K562 (cell line): ENCODE data around the gene TOMM5. TPM values are rescaled to one million over a fixed set of nuclear protein-coding genes. Genes with fewer than 3 reads are reported as not detected.

Source experiments
- polyA plus RNA-seq, 8 experiments: library from polyadenylated mRNA; depleted of rRNA in 4 of 8; stranded (reverse) in 5 of 8; unstranded in 3 of 8; fragments of >200 nt; fragmentation: Nextera tagmentation in 2 of 8; fragmentation: Illumina TruSeq in 1 of 8; extraction: Ambion mirVana in 2 of 8; extraction: Trizol in 1 of 8; gene quantifications; 2 replicates each; pipeline versions ENCODE4 v1.2.1 to v1.2.3, GENCODE V29; 2011 to 2014; ENCODE audit warnings: inconsistent platforms in 1 of 8, missing spikeins in 1 of 8
- total RNA-seq, 7 experiments: library from RNA; depleted of rRNA in 6 of 7; stranded (reverse); fragments of >200 nt in 6 of 7; fragmentation: Illumina TruSeq in 2 of 7; extraction: Trizol in 2 of 7; gene quantifications; 2 replicates each; pipeline versions ENCODE4 v1.2.1 to v1.2.3, GENCODE V29; 2011 to 2021; ENCODE audit warnings: low replicate concordance in 1 of 7

TOMM5 gene
- total and polyA plus RNA-seq, 9 of the 15 experiments (the other 6 are each of a cell fraction or from before 2014, with no cell fraction given), result 262 to 1,742 (median 496) TPM

Other genes with a start within 250 kb of the TOMM5 start
Only the 7 nearest of the 8 such genes appear.
- 142 and 188 TPM in 2 replicates for gene GRHPR, start 169.9 kb downstream of the TOMM5 start, total RNA-seq (2014; rRNA removed)
- 60.4 and 81.2 TPM in 2 replicates for gene GRHPR, start 169.9 kb downstream of the TOMM5 start, total RNA-seq (2014; rRNA removed; fragmentation: Illumina TruSeq; extraction: Trizol)
- gene GRHPR, start 169.9 kb downstream of the TOMM5 start, total RNA-seq (2015; rRNA removed; fragmentation: Illumina TruSeq; extraction: Trizol), result 124 and 128 TPM in 2 replicates
- gene GRHPR, start 169.9 kb downstream of the TOMM5 start, total RNA-seq (2021), result 120 TPM in 2 replicates
- gene GRHPR, start 169.9 kb downstream of the TOMM5 start, polyA plus RNA-seq (2011; rRNA removed), result 140 and 170 TPM in 2 replicates
- 108 and 122 TPM in 2 replicates for gene GRHPR, start 169.9 kb downstream of the TOMM5 start, polyA plus RNA-seq (2014; fragmentation: Illumina TruSeq; extraction: Trizol)
- 10 to 100 TPM; 38.9 to 59.0 TPM for gene GRHPR, start 169.9 kb downstream of the TOMM5 start, polyA plus RNA-seq (2014; fragmentation: Nextera tagmentation; extraction: Ambion mirVana)
- gene GRHPR, start 169.9 kb downstream of the TOMM5 start, polyA plus RNA-seq (2014; rRNA removed), result 144 and 164 TPM in 2 replicates
- 14.8 and 15.1 TPM in 2 replicates for gene ZBTB5, start 127.1 kb downstream of the TOMM5 start, total RNA-seq (2014; rRNA removed)
- 14.8 and 15.3 TPM in 2 replicates for gene ZBTB5, start 127.1 kb downstream of the TOMM5 start, total RNA-seq (2014; rRNA removed; fragmentation: Illumina TruSeq; extraction: Trizol)
- 14.4 and 15.5 TPM in 2 replicates for gene ZBTB5, start 127.1 kb downstream of the TOMM5 start, total RNA-seq (2015; rRNA removed; fragmentation: Illumina TruSeq; extraction: Trizol)
- 16.6 and 18.9 TPM in 2 replicates for gene ZBTB5, start 127.1 kb downstream of the TOMM5 start, total RNA-seq (2021)
- 43.2 and 46.6 TPM in 2 replicates for gene ZBTB5, start 127.1 kb downstream of the TOMM5 start, polyA plus RNA-seq (2011; rRNA removed)
- gene ZBTB5, start 127.1 kb downstream of the TOMM5 start, polyA plus RNA-seq (2014; fragmentation: Illumina TruSeq; extraction: Trizol), result 20.1 and 21.2 TPM in 2 replicates
- gene ZBTB5, start 127.1 kb downstream of the TOMM5 start, polyA plus RNA-seq (2014; fragmentation: Nextera tagmentation; extraction: Ambion mirVana), result 1 to 10 TPM; 2.3 to 4.7 TPM
- 16.3 and 16.9 TPM in 2 replicates for gene ZBTB5, start 127.1 kb downstream of the TOMM5 start, polyA plus RNA-seq (2014; rRNA removed)
- 61.1 and 70.2 TPM in 2 replicates for gene POLR1E, start 106.6 kb downstream of the TOMM5 start, total RNA-seq (2014; rRNA removed)
- gene POLR1E, start 106.6 kb downstream of the TOMM5 start, total RNA-seq (2014; rRNA removed; fragmentation: Illumina TruSeq; extraction: Trizol), result 102 and 104 TPM in 2 replicates
- gene POLR1E, start 106.6 kb downstream of the TOMM5 start, total RNA-seq (2015; rRNA removed; fragmentation: Illumina TruSeq; extraction: Trizol), result 82.0 and 85.0 TPM in 2 replicates
- 69.0 and 73.1 TPM in 2 replicates for gene POLR1E, start 106.6 kb downstream of the TOMM5 start, total RNA-seq (2021)
- gene POLR1E, start 106.6 kb downstream of the TOMM5 start, polyA plus RNA-seq (2011; rRNA removed), result 70.3 and 95.1 TPM in 2 replicates
- gene POLR1E, start 106.6 kb downstream of the TOMM5 start, polyA plus RNA-seq (2014; fragmentation: Illumina TruSeq; extraction: Trizol), result 89.6 and 91.7 TPM in 2 replicates
- 10 to 100 TPM; 18.9 to 39.4 TPM for gene POLR1E, start 106.6 kb downstream of the TOMM5 start, polyA plus RNA-seq (2014; fragmentation: Nextera tagmentation; extraction: Ambion mirVana)
- 74.4 and 85.6 TPM in 2 replicates for gene POLR1E, start 106.6 kb downstream of the TOMM5 start, polyA plus RNA-seq (2014; rRNA removed)
- gene FBXO10, start 16.2 kb downstream of the TOMM5 start, total RNA-seq (2014; rRNA removed), result 5.4 and 8.2 TPM in 2 replicates
- 5.0 and 6.0 TPM in 2 replicates for gene FBXO10, start 16.2 kb downstream of the TOMM5 start, total RNA-seq (2014; rRNA removed; fragmentation: Illumina TruSeq; extraction: Trizol)
- gene FBXO10, start 16.2 kb downstream of the TOMM5 start, total RNA-seq (2015; rRNA removed; fragmentation: Illumina TruSeq; extraction: Trizol), result 5.8 and 5.9 TPM in 2 replicates
- 8.8 and 9.0 TPM in 2 replicates for gene FBXO10, start 16.2 kb downstream of the TOMM5 start, total RNA-seq (2021)
- gene FBXO10, start 16.2 kb downstream of the TOMM5 start, polyA plus RNA-seq (2011; rRNA removed), result 9.9 and 16.4 TPM in 2 replicates
- gene FBXO10, start 16.2 kb downstream of the TOMM5 start, polyA plus RNA-seq (2014; fragmentation: Illumina TruSeq; extraction: Trizol), result 8.8 and 9.6 TPM in 2 replicates
- 1 to 10 TPM in 1 of 2 experiments, under 1 TPM in 1; 0.84 to 1.4 TPM for gene FBXO10, start 16.2 kb downstream of the TOMM5 start, polyA plus RNA-seq (2014; fragmentation: Nextera tagmentation; extraction: Ambion mirVana)
- gene FBXO10, start 16.2 kb downstream of the TOMM5 start, polyA plus RNA-seq (2014; rRNA removed), result 7.5 and 8.1 TPM in 2 replicates
- gene FRMPD1, start 58.4 kb upstream of the TOMM5 start, total RNA-seq (2014; rRNA removed), result not detected in 2 replicates
- gene FRMPD1, start 58.4 kb upstream of the TOMM5 start, total RNA-seq (2014; rRNA removed; fragmentation: Illumina TruSeq; extraction: Trizol), result not detected in 2 replicates
- gene FRMPD1, start 58.4 kb upstream of the TOMM5 start, total RNA-seq (2015; rRNA removed; fragmentation: Illumina TruSeq; extraction: Trizol), result not detected in 2 replicates
- not detected in 2 replicates for gene FRMPD1, start 58.4 kb upstream of the TOMM5 start, total RNA-seq (2021)
- gene FRMPD1, start 58.4 kb upstream of the TOMM5 start, polyA plus RNA-seq (2011; rRNA removed), result not detected in 2 replicates
- gene FRMPD1, start 58.4 kb upstream of the TOMM5 start, polyA plus RNA-seq (2014; fragmentation: Illumina TruSeq; extraction: Trizol), result not detected in 2 replicates
- gene FRMPD1, start 58.4 kb upstream of the TOMM5 start, polyA plus RNA-seq (2014; fragmentation: Nextera tagmentation; extraction: Ambion mirVana), result not detected
- not detected in 2 replicates for gene FRMPD1, start 58.4 kb upstream of the TOMM5 start, polyA plus RNA-seq (2014; rRNA removed)
- 2.9 and 5.5 TPM in 2 replicates for gene TRMT10B, start 161.2 kb upstream of the TOMM5 start, total RNA-seq (2014; rRNA removed)
- gene TRMT10B, start 161.2 kb upstream of the TOMM5 start, total RNA-seq (2014; rRNA removed; fragmentation: Illumina TruSeq; extraction: Trizol), result 7.4 and 8.7 TPM in 2 replicates
- gene TRMT10B, start 161.2 kb upstream of the TOMM5 start, total RNA-seq (2015; rRNA removed; fragmentation: Illumina TruSeq; extraction: Trizol), result 5.8 and 6.3 TPM in 2 replicates
- 5.7 and 6.4 TPM in 2 replicates for gene TRMT10B, start 161.2 kb upstream of the TOMM5 start, total RNA-seq (2021)
- gene TRMT10B, start 161.2 kb upstream of the TOMM5 start, polyA plus RNA-seq (2011; rRNA removed), result 6.9 and 7.7 TPM in 2 replicates
- gene TRMT10B, start 161.2 kb upstream of the TOMM5 start, polyA plus RNA-seq (2014; fragmentation: Illumina TruSeq; extraction: Trizol), result 11.5 and 13.4 TPM in 2 replicates
- 10 to 100 TPM in 1 of 2 experiments, 1 to 10 TPM in 1; 7.0 to 10.4 TPM for gene TRMT10B, start 161.2 kb upstream of the TOMM5 start, polyA plus RNA-seq (2014; fragmentation: Nextera tagmentation; extraction: Ambion mirVana)
- gene TRMT10B, start 161.2 kb upstream of the TOMM5 start, polyA plus RNA-seq (2014; rRNA removed), result 8.0 and 9.3 TPM in 2 replicates
- gene EXOSC3, start 192.5 kb upstream of the TOMM5 start, total RNA-seq (2014; rRNA removed), result 166 and 209 TPM in 2 replicates
- 130 and 137 TPM in 2 replicates for gene EXOSC3, start 192.5 kb upstream of the TOMM5 start, total RNA-seq (2014; rRNA removed; fragmentation: Illumina TruSeq; extraction: Trizol)
- 112 and 114 TPM in 2 replicates for gene EXOSC3, start 192.5 kb upstream of the TOMM5 start, total RNA-seq (2015; rRNA removed; fragmentation: Illumina TruSeq; extraction: Trizol)
- gene EXOSC3, start 192.5 kb upstream of the TOMM5 start, total RNA-seq (2021), result 146 and 151 TPM in 2 replicates
- gene EXOSC3, start 192.5 kb upstream of the TOMM5 start, polyA plus RNA-seq (2011; rRNA removed), result 50.1 and 85.4 TPM in 2 replicates
- gene EXOSC3, start 192.5 kb upstream of the TOMM5 start, polyA plus RNA-seq (2014; fragmentation: Illumina TruSeq; extraction: Trizol), result 79.3 and 90.4 TPM in 2 replicates
- 10 to 100 TPM; 18.5 to 29.6 TPM for gene EXOSC3, start 192.5 kb upstream of the TOMM5 start, polyA plus RNA-seq (2014; fragmentation: Nextera tagmentation; extraction: Ambion mirVana)
- gene EXOSC3, start 192.5 kb upstream of the TOMM5 start, polyA plus RNA-seq (2014; rRNA removed), result 215 and 266 TPM in 2 replicates